GM18505 (cell line): ENCODE data around the gene PGC.

Experiments
- ATAC-seq: cut with Tn5 transposase; IDR thresholded peaks from one replicate; pipeline ENCODE4 v1.9.1; 2021; ENCODE audit not compliant: unreplicated experiment
- POLR2A ChIP-seq: IDR thresholded peaks from 4 replicates; pipeline ENCODE4 v1.6.1; 2011; ENCODE audit warnings: borderline replicate concordance; ENCODE audit not compliant: insufficient read depth, insufficient read length; ENCODE audit errors: extremely low read depth

The PGC gene

GRCh38 chr6:41705311-41705995, 41.7 kb downstream of the PGC start:
- no peak for ATAC-seq
- peak; percentile 33 for TF ChIP-seq POLR2A

- peak; percentile 82 for TF ChIP-seq POLR2A
- no peak for ATAC-seq
Observed at GRCh38 chr6:41704656-41705310, 42.4 kb downstream of the PGC start.

GRCh38 chr6:41704028-41704427, 43.2 kb downstream of the PGC start:
- no peak for ATAC-seq
- TF ChIP-seq POLR2A, result no peak

- no peak for TF ChIP-seq POLR2A
- no peak for ATAC-seq
Observed at GRCh38 chr6:41702771-41703494, 44.3 kb downstream of the PGC start.

GRCh38 chr6:41702089-41702745, 45.0 kb downstream of the PGC start:
- TF ChIP-seq POLR2A, result peak; percentile 28
- no peak for ATAC-seq

GRCh38 chr6:41700463-41701347, 46.5 kb downstream of the PGC start:
- no peak for TF ChIP-seq POLR2A
- no peak for ATAC-seq

- no peak for TF ChIP-seq POLR2A
- no peak for ATAC-seq
Observed at GRCh38 chr6:41699063-41699462, 48.1 kb downstream of the PGC start.

GRCh38 chr6:41697861-41698781, 49.1 kb downstream of the PGC start:
- ATAC-seq, result no peak
- no peak for TF ChIP-seq POLR2A

GRCh38 chr6:41696788-41697187, 50.4 kb downstream of the PGC start:
- no peak for ATAC-seq
- no peak for TF ChIP-seq POLR2A

- no peak for ATAC-seq
- TF ChIP-seq POLR2A, result no peak
Observed at GRCh38 chr6:41695825-41696224, 51.4 kb downstream of the PGC start.

GRCh38 chr6:41694815-41695526, 52.2 kb downstream of the PGC start:
- no peak for ATAC-seq
- peak; percentile 23 for TF ChIP-seq POLR2A

- no peak for ATAC-seq
- peak; percentile 10 for TF ChIP-seq POLR2A
Observed at GRCh38 chr6:41693281-41694240, 53.6 kb downstream of the PGC start.
